DOHH2 (cell line): ENCODE results near the gene TUSC7.

Source experiments
- H3F3A ChIP-seq: fragments of 200-600 bp; sonication (generic), shearing (Covaris generic); 2 replicates; pipeline ENCODE4 v1.6.0; 2016; ENCODE audit warnings: antibody characterized with exemption, mild to moderate bottlenecking; ENCODE audit not compliant: control insufficient read depth, insufficient read depth
- H3K27ac ChIP-seq: fragments of 200-600 bp; sonication (generic); 2 replicates; pipeline ENCODE4 v1.5.1; 2014; ENCODE audit warnings: low read depth, mild to moderate bottlenecking, low read length, moderate library complexity
- H3K27me3 ChIP-seq: fragments of 200-600 bp; sonication (generic); 2 replicates; pipeline ENCODE4 v1.6.1; 2014; ENCODE audit warnings: mild to moderate bottlenecking, low read length, mixed read lengths; ENCODE audit not compliant: control insufficient read depth
- H3K36me3 ChIP-seq: fragments of 200-600 bp; sonication (generic); 2 replicates; pipeline ENCODE4 v1.6.1; 2014; ENCODE audit warnings: mild to moderate bottlenecking, low read length, moderate library complexity, mixed read lengths; ENCODE audit not compliant: control insufficient read depth
- H3K4me1 ChIP-seq: fragments of 200-600 bp; sonication (generic); 2 replicates; pipeline ENCODE4 v1.6.1; 2014; ENCODE audit warnings: mild to moderate bottlenecking, low read length, mixed read lengths; ENCODE audit not compliant: control insufficient read depth
- H3K4me2 ChIP-seq: fragments of 200-600 bp; sonication (generic); 2 replicates; pipeline ENCODE4 v1.6.0; 2014; ENCODE audit warnings: mild to moderate bottlenecking, low read length, moderate library complexity
- H3K4me3 ChIP-seq: fragments of 200-600 bp; sonication (generic); 2 replicates; pipeline ENCODE4 v1.5.1; 2014; ENCODE audit warnings: mild to moderate bottlenecking, low read length, mixed read lengths
- H3K79me2 ChIP-seq: fragments of 200-600 bp; sonication (generic); 2 replicates; pipeline ENCODE4 v1.6.1; 2014; ENCODE audit warnings: mild to moderate bottlenecking, low read length, mixed read lengths; ENCODE audit not compliant: control insufficient read depth
- H3K9me2 ChIP-seq: fragments of 200-600 bp; sonication (generic); replicated peaks from 2 replicates; pipeline ENCODE4 v1.6.1; 2014; ENCODE audit warnings: mild to moderate bottlenecking, low read length, mixed read lengths; ENCODE audit not compliant: control insufficient read depth
- H3K9me3 ChIP-seq: fragments of 200-600 bp; sonication (generic); 2 replicates; pipeline ENCODE4 v1.6.1; 2014; ENCODE audit warnings: antibody characterized with exemption, low read length, mixed read lengths; ENCODE audit not compliant: control insufficient read depth, insufficient read depth
- H4K20me1 ChIP-seq: fragments of 200-600 bp; sonication (generic); 2 replicates; pipeline ENCODE4 v1.6.0; 2014; ENCODE audit warnings: low read depth, mild to moderate bottlenecking, antibody characterized with exemption, low read length, moderate library complexity; ENCODE audit not compliant: control insufficient read depth, insufficient read depth
- CTCF ChIP-seq: fragments of 200-600 bp; sonication (generic); IDR thresholded peaks from one replicate; pipeline ENCODE4 v1.5.1; 2014; ENCODE audit warnings: antibody characterized with exemption, mild to moderate bottlenecking, low read depth, low read length; ENCODE audit not compliant: poor library complexity, severe bottlenecking
- EZH2phosphoT487 ChIP-seq: fragments of 200-600 bp; sonication (generic); IDR thresholded peaks from 2 replicates; pipeline ENCODE4 v1.6.1; 2017; ENCODE audit warnings: borderline replicate concordance, mild to moderate bottlenecking, antibody characterized with exemption, low read length, moderate library complexity, mixed read lengths

TUSC7 gene

GRCh38 chr3:116709479-116709878 lies at the start of gene TUSC7:
TUSC7 (plus strand) TSS chr3:116709779.
- H3F3A ChIP-seq, result no peaks in the 10 kb centered on the region
- no peak for TF ChIP-seq EZH2phosphoT487
- no peak for TF ChIP-seq CTCF

GRCh38 chr3:116661196-116661595 lies 48.4 kb upstream of the TUSC7 start:
- H3K4me1 ChIP-seq, result no peaks in the 10 kb centered on the region
- H3K9me3 ChIP-seq, result no peaks in the 10 kb centered on the region
- no peak overlapping the region for H3K27ac ChIP-seq
- H3F3A ChIP-seq, result no peaks in the 10 kb centered on the region
- H3K4me3 ChIP-seq, result no peak overlapping the region
- TF ChIP-seq CTCF (no peak), EZH2phosphoT487 (no peak)
- no peaks in the 10 kb centered on the region for H3K9me2 ChIP-seq
- H3K27me3 ChIP-seq, result no peaks in the 10 kb centered on the region
- no peaks in the 10 kb centered on the region for H3K36me3 ChIP-seq
- no peaks in the 10 kb centered on the region for H4K20me1 ChIP-seq
- no peak overlapping the region for H3K4me2 ChIP-seq
- H3K79me2 ChIP-seq, result no peaks in the 10 kb centered on the region

More at GRCh38 chr3:116709479-116709878, at the start of gene TUSC7:
- H3K36me3 ChIP-seq, result no peaks in the 10 kb centered on the region
- H3K79me2 ChIP-seq, result no peaks in the 10 kb centered on the region
- no peak within 1 kb of the TSS for H3K4me2 ChIP-seq
- no peak within 1 kb of the TSS for H3K27ac ChIP-seq
- H3K4me1 ChIP-seq, result no peaks in the 10 kb centered on the region
- H3K27me3 ChIP-seq, result no peaks in the 10 kb centered on the region
- no peaks in the 10 kb centered on the region for H3K9me3 ChIP-seq
- H3K9me2 ChIP-seq, result no peaks in the 10 kb centered on the region
- H3K4me3 ChIP-seq, result no peak within 1 kb of the TSS
- no peaks in the 10 kb centered on the region for H4K20me1 ChIP-seq

- Histone ChIP-seq H3F3A (no peaks in the 10 kb centered on the region), H3K4me3 (no peak overlapping the region), H3K4me1 (no peaks in the 10 kb centered on the region), H3K9me2 (no peaks in the 10 kb centered on the region), H3K27me3 (no peaks in the 10 kb centered on the region), H3K79me2 (no peaks in the 10 kb centered on the region), H3K9me3 (no peaks in the 10 kb centered on the region), H4K20me1 (no peaks in the 10 kb centered on the region), H3K27ac (no peak overlapping the region), H3K36me3 (no peaks in the 10 kb centered on the region), H3K4me2 (no peak overlapping the region)
- no peak for TF ChIP-seq EZH2phosphoT487
- TF ChIP-seq CTCF, result no peak
Measured at GRCh38 chr3:116663161-116664110, 46.1 kb upstream of the TUSC7 start.
